Neural progenitor cell (in vitro differentiated cells): Measurements from ENCODE around the gene OR5H2.

ENCODE experiments used
- EZH2 ChIP-seq: fragments of 200-600 bp; sonication (generic); IDR thresholded peaks from 2 replicates; pipeline ENCODE4 v1.6.1; 2017; ENCODE audit warnings: antibody characterized with exemption, mild to moderate bottlenecking, moderate library complexity
- EZH2phosphoT487 ChIP-seq: fragments of 200-600 bp; sonication (generic); IDR thresholded peaks from 2 replicates; pipeline ENCODE4 v1.6.1; 2017; ENCODE audit warnings: antibody characterized with exemption
- TF ChIP-seq, protein P1 (sequence below): fragments of 200-600 bp; sonication (generic); IDR thresholded peaks from 2 replicates; pipeline ENCODE4 v1.5.1; 2017; ENCODE audit warnings: antibody characterized with exemption, mild to moderate bottlenecking

DNA sequence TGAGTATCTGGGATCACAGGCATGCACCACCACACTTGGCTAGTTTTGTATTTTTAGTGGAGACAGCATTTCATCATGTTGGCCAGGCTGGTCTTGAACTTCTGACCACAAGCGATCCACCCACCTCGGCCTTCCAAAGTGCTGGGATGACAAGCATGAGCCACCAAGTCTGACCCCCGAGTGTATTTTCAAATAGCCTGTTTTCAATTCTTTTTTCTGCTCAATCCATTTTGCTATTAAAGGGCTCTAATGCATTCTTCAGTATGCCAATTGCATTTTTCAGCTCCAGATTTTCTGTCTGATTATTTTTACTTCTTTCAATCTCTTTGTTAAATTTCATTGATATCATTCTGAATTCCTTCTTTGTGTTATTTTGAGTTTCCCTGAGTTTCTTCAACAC, 12.5 kb upstream of the OR5H2 start:
- TF ChIP-seq, protein P1, sequence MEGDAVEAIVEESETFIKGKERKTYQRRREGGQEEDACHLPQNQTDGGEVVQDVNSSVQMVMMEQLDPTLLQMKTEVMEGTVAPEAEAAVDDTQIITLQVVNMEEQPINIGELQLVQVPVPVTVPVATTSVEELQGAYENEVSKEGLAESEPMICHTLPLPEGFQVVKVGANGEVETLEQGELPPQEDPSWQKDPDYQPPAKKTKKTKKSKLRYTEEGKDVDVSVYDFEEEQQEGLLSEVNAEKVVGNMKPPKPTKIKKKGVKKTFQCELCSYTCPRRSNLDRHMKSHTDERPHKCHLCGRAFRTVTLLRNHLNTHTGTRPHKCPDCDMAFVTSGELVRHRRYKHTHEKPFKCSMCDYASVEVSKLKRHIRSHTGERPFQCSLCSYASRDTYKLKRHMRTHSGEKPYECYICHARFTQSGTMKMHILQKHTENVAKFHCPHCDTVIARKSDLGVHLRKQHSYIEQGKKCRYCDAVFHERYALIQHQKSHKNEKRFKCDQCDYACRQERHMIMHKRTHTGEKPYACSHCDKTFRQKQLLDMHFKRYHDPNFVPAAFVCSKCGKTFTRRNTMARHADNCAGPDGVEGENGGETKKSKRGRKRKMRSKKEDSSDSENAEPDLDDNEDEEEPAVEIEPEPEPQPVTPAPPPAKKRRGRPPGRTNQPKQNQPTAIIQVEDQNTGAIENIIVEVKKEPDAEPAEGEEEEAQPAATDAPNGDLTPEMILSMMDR = no peak
- no peak for TF ChIP-seq EZH2phosphoT487
- no peak for TF ChIP-seq EZH2
